BLaER1 (cell line): ENCODE data around the gene NUP210.

ENCODE experiments used
- H3K27ac ChIP-seq: shearing (Covaris generic); formaldehyde crosslinking; 2 replicates; pipeline ENCODE4 v1.8.1; 2022
- H3K27me3 ChIP-seq: shearing (Covaris generic); formaldehyde crosslinking; 2 replicates; pipeline ENCODE4 v1.8.1; 2022
- H3K36me3 ChIP-seq: shearing (Covaris generic); formaldehyde crosslinking; 2 replicates; pipeline ENCODE4 v1.8.1; 2022
- H3K4me1 ChIP-seq: shearing (Covaris generic); formaldehyde crosslinking; 2 replicates; pipeline ENCODE4 v1.8.1; 2022
- H3K4me2 ChIP-seq: shearing (Covaris generic); formaldehyde crosslinking; 2 replicates; pipeline ENCODE4 v1.8.1; 2022
- H3K4me3 ChIP-seq: shearing (Covaris generic); formaldehyde crosslinking; 2 replicates; pipeline ENCODE4 v1.8.1; 2022
- H3K9ac ChIP-seq: shearing (Covaris generic); formaldehyde crosslinking; 2 replicates; pipeline ENCODE4 v1.8.1; 2022
- H3K9me3 ChIP-seq: shearing (Covaris generic); formaldehyde crosslinking; 2 replicates; pipeline ENCODE4 v1.8.1; 2022
- H4K20me1 ChIP-seq: shearing (Covaris generic); formaldehyde crosslinking; 2 replicates; pipeline ENCODE4 v1.8.1; 2022
- Cebpa-rat ChIP-seq: shearing (Covaris generic); IDR thresholded peaks from 2 replicates; pipeline ENCODE4 v1.8.1; 2022

The NUP210 gene

GRCh38 chr3:13377021-13377420 is 43.1 kb downstream of the NUP210 start:
- no peak overlapping the region for H3K27ac ChIP-seq
- peaks cover 86% of the 10 kb centered on the region for H3K36me3 ChIP-seq
- H3K9ac ChIP-seq: no peak overlapping the region
- H4K20me1 ChIP-seq: peaks cover 50% of the 10 kb centered on the region
- H3K9me3 ChIP-seq: no peaks in the 10 kb centered on the region
- H3K4me2 ChIP-seq: no peak overlapping the region
- H3K4me3 ChIP-seq: no peak overlapping the region
- H3K4me1 ChIP-seq: peaks cover 43% of the 10 kb centered on the region
- no peaks in the 10 kb centered on the region for H3K27me3 ChIP-seq
- TF ChIP-seq Cebpa-rat: no peak

GRCh38 chr3:13376091-13376490 is 44.0 kb downstream of the NUP210 start:
- TF ChIP-seq Cebpa-rat: no peak
- Histone ChIP-seq H3K4me1 (peaks cover 34% of the 10 kb centered on the region), H3K27me3 (no peaks in the 10 kb centered on the region), H3K4me3 (no peak overlapping the region), H3K27ac (peak overlapping the region; percentile 47; the same call in 1 of the 2 replicates), H4K20me1 (peaks cover 42% of the 10 kb centered on the region), H3K9me3 (no peaks in the 10 kb centered on the region), H3K4me2 (no peak overlapping the region), H3K9ac (no peak overlapping the region), H3K36me3 (peaks cover 86% of the 10 kb centered on the region)

GRCh38 chr3:13375464-13375863 is 44.7 kb downstream of the NUP210 start:
- Histone ChIP-seq H3K4me1 (peaks cover 28% of the 10 kb centered on the region), H3K4me3 (no peak overlapping the region), H3K9me3 (no peaks in the 10 kb centered on the region), H3K4me2 (no peak overlapping the region), H3K27me3 (no peaks in the 10 kb centered on the region), H3K9ac (no peak overlapping the region), H3K36me3 (peaks cover 92% of the 10 kb centered on the region), H4K20me1 (peaks cover 42% of the 10 kb centered on the region), H3K27ac (no peak overlapping the region)
- TF ChIP-seq Cebpa-rat: no peak

- Histone ChIP-seq H4K20me1 (peaks cover 32% of the 10 kb centered on the region), H3K27me3 (no peaks in the 10 kb centered on the region), H3K4me1 (peaks cover 14% of the 10 kb centered on the region), H3K27ac (no peak overlapping the region), H3K9me3 (no peaks in the 10 kb centered on the region), H3K9ac (no peak overlapping the region), H3K4me3 (no peak overlapping the region), H3K4me2 (no peak overlapping the region), H3K36me3 (peaks cover 100% of the 10 kb centered on the region)
- TF ChIP-seq Cebpa-rat: no peak
Observed at GRCh38 chr3:13373975-13374586, 46.0 kb downstream of the NUP210 start.

GRCh38 chr3:13372656-13373055 is 47.5 kb downstream of the NUP210 start:
- Histone ChIP-seq H3K27me3 (no peaks in the 10 kb centered on the region), H3K4me3 (no peak overlapping the region), H3K36me3 (peaks cover 100% of the 10 kb centered on the region), H3K27ac (no peak overlapping the region), H3K4me2 (no peak overlapping the region), H4K20me1 (peaks cover 19% of the 10 kb centered on the region), H3K9ac (no peak overlapping the region), H3K4me1 (no peaks in the 10 kb centered on the region), H3K9me3 (no peaks in the 10 kb centered on the region)
- TF ChIP-seq Cebpa-rat: no peak

- H3K27ac ChIP-seq: no peak overlapping the region
- H3K36me3 ChIP-seq: peaks cover 100% of the 10 kb centered on the region
- H3K9me3 ChIP-seq: no peaks in the 10 kb centered on the region
- no peak overlapping the region for H3K4me2 ChIP-seq
- H4K20me1 ChIP-seq: peaks cover 24% of the 10 kb centered on the region
- no peak overlapping the region for H3K9ac ChIP-seq
- no peaks in the 10 kb centered on the region for H3K27me3 ChIP-seq
- H3K4me1 ChIP-seq: no peaks in the 10 kb centered on the region
- no peak for TF ChIP-seq Cebpa-rat
- no peak overlapping the region for H3K4me3 ChIP-seq
Observed at GRCh38 chr3:13372126-13372525, 48.0 kb downstream of the NUP210 start.

GRCh38 chr3:13371100-13372075 is 48.7 kb downstream of the NUP210 start:
- no peak overlapping the region for H3K9ac ChIP-seq
- H3K36me3 ChIP-seq: peaks cover 99% of the 10 kb centered on the region
- no peaks in the 10 kb centered on the region for H3K4me1 ChIP-seq
- no peak overlapping the region for H3K4me2 ChIP-seq
- no peak overlapping the region for H3K4me3 ChIP-seq
- no peak overlapping the region for H3K27ac ChIP-seq
- TF ChIP-seq Cebpa-rat: no peak
- peaks cover 19% of the 10 kb centered on the region for H4K20me1 ChIP-seq
- no peaks in the 10 kb centered on the region for H3K9me3 ChIP-seq
- H3K27me3 ChIP-seq: no peaks in the 10 kb centered on the region

GRCh38 chr3:13370609-13371008 is 49.5 kb downstream of the NUP210 start:
- H3K36me3 ChIP-seq: peaks cover 99% of the 10 kb centered on the region
- H3K27me3 ChIP-seq: no peaks in the 10 kb centered on the region
- H3K27ac ChIP-seq: no peak overlapping the region
- no peak for TF ChIP-seq Cebpa-rat
- H3K9me3 ChIP-seq: no peaks in the 10 kb centered on the region
- H3K4me1 ChIP-seq: no peaks in the 10 kb centered on the region
- no peak overlapping the region for H3K4me3 ChIP-seq
- no peak overlapping the region for H3K4me2 ChIP-seq
- no peak overlapping the region for H3K9ac ChIP-seq
- H4K20me1 ChIP-seq: peaks cover 18% of the 10 kb centered on the region

GRCh38 chr3:13370055-13370454 is 50.1 kb downstream of the NUP210 start:
- Histone ChIP-seq H3K27ac (no peak overlapping the region), H4K20me1 (peaks cover 18% of the 10 kb centered on the region), H3K4me2 (no peak overlapping the region), H3K4me1 (no peaks in the 10 kb centered on the region), H3K9me3 (no peaks in the 10 kb centered on the region), H3K9ac (no peak overlapping the region), H3K4me3 (no peak overlapping the region), H3K36me3 (peaks cover 99% of the 10 kb centered on the region), H3K27me3 (no peaks in the 10 kb centered on the region)
- TF ChIP-seq Cebpa-rat: no peak

- H3K36me3 ChIP-seq: peaks cover 99% of the 10 kb centered on the region
- TF ChIP-seq Cebpa-rat: no peak
Observed at GRCh38 chr3:13368834-13369233, 51.3 kb downstream of the NUP210 start.

More at GRCh38 chr3:13368834-13369233, 51.3 kb downstream of the NUP210 start:
- no peak overlapping the region for H3K27ac ChIP-seq
- no peaks in the 10 kb centered on the region for H3K9me3 ChIP-seq
- H3K27me3 ChIP-seq: no peaks in the 10 kb centered on the region
- H4K20me1 ChIP-seq: peaks cover 18% of the 10 kb centered on the region
- H3K9ac ChIP-seq: no peak overlapping the region
- no peak overlapping the region for H3K4me2 ChIP-seq
- H3K4me1 ChIP-seq: no peaks in the 10 kb centered on the region
- H3K4me3 ChIP-seq: no peak overlapping the region
